ENCODE measurements around the gene EPN1.
A peak's percentile ranks its signal among the peaks of the same experiment; 100 is the strongest.

- TF ChIP-seq, protein P1, sequence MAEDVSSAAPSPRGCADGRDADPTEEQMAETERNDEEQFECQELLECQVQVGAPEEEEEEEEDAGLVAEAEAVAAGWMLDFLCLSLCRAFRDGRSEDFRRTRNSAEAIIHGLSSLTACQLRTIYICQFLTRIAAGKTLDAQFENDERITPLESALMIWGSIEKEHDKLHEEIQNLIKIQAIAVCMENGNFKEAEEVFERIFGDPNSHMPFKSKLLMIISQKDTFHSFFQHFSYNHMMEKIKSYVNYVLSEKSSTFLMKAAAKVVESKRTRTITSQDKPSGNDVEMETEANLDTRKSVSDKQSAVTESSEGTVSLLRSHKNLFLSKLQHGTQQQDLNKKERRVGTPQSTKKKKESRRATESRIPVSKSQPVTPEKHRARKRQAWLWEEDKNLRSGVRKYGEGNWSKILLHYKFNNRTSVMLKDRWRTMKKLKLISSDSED (CRISPR knock-in tag; IDR thresholded peaks at IDR 0.05) = no peak
- TF ChIP-seq, protein P2, sequence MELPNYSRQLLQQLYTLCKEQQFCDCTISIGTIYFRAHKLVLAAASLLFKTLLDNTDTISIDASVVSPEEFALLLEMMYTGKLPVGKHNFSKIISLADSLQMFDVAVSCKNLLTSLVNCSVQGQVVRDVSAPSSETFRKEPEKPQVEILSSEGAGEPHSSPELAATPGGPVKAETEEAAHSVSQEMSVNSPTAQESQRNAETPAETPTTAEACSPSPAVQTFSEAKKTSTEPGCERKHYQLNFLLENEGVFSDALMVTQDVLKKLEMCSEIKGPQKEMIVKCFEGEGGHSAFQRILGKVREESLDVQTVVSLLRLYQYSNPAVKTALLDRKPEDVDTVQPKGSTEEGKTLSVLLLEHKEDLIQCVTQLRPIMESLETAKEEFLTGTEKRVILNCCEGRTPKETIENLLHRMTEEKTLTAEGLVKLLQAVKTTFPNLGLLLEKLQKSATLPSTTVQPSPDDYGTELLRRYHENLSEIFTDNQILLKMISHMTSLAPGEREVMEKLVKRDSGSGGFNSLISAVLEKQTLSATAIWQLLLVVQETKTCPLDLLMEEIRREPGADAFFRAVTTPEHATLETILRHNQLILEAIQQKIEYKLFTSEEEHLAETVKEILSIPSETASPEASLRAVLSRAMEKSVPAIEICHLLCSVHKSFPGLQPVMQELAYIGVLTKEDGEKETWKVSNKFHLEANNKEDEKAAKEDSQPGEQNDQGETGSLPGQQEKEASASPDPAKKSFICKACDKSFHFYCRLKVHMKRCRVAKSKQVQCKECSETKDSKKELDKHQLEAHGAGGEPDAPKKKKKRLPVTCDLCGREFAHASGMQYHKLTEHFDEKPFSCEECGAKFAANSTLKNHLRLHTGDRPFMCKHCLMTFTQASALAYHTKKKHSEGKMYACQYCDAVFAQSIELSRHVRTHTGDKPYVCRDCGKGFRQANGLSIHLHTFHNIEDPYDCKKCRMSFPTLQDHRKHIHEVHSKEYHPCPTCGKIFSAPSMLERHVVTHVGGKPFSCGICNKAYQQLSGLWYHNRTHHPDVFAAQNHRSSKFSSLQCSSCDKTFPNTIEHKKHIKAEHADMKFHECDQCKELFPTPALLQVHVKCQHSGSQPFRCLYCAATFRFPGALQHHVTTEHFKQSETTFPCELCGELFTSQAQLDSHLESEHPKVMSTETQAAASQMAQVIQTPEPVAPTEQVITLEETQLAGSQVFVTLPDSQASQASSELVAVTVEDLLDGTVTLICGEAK (IDR thresholded peaks at IDR 0.05) = no peak
- TF ChIP-seq, protein P2 (CRISPR knock-in tag; IDR thresholded peaks at IDR 0.05) = no peak
- no peak for TF ChIP-seq MED13 (CRISPR knock-in tag; IDR thresholded peaks at IDR 0.05)
- 0 out of 4 replicates have a peak, but pooled peaks of 1 of the 2 experiments have one; percentile 18 for TF ChIP-seq POLR2A (IDR thresholded peaks at IDR 0.05; ENCODE audit: insufficient read depth in 1 of 2, low read depth in 2 of 2, low read length in 2 of 2)
- TF ChIP-seq GABPA (IDR thresholded peaks at IDR 0.05; ENCODE audit: low read depth, low read length) = no peak
- TF ChIP-seq GABPA (CRISPR knock-in tag; IDR thresholded peaks at IDR 0.05; ENCODE audit: low read depth) = no peak
- TF ChIP-seq RFX1 (IDR thresholded peaks at IDR 0.05) = no peak
- no peak for TF ChIP-seq ZNF652 (CRISPR knock-in tag; IDR thresholded peaks at IDR 0.05; ENCODE audit: borderline replicate concordance, low read depth)
- TF ChIP-seq FOXK2 (IDR thresholded peaks at IDR 0.05) = no peak
- no peak for TF ChIP-seq POLR2AphosphoS5 (IDR thresholded peaks at IDR 0.05; ENCODE audit: low read depth, low read length)
- no peak for TF ChIP-seq PRDM15 (CRISPR knock-in tag; IDR thresholded peaks at IDR 0.05)
- TF ChIP-seq, protein P3, sequence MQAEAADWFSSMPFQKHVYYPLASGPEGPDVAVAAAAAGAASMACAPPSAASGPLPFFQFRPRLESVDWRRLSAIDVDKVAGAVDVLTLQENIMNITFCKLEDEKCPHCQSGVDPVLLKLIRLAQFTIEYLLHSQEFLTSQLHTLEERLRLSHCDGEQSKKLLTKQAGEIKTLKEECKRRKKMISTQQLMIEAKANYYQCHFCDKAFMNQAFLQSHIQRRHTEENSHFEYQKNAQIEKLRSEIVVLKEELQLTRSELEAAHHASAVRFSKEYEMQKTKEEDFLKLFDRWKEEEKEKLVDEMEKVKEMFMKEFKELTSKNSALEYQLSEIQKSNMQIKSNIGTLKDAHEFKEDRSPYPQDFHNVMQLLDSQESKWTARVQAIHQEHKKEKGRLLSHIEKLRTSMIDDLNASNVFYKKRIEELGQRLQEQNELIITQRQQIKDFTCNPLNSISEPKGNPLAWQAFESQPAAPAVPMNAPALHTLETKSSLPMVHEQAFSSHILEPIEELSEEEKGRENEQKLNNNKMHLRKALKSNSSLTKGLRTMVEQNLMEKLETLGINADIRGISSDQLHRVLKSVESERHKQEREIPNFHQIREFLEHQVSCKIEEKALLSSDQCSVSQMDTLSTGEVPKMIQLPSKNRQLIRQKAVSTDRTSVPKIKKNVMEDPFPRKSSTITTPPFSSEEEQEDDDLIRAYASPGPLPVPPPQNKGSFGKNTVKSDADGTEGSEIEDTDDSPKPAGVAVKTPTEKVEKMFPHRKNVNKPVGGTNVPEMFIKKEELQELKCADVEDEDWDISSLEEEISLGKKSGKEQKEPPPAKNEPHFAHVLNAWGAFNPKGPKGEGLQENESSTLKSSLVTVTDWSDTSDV (CRISPR knock-in tag; IDR thresholded peaks at IDR 0.05) = no peak
- no peak for TF ChIP-seq TIGD3 (CRISPR knock-in tag; IDR thresholded peaks at IDR 0.05; ENCODE audit: borderline replicate concordance)
These were observed 14.0 kb upstream of the EPN1 start for GRCh38 chr19:55660991-55661390.
